ENCODE measurements around the gene ITPR2.

The ITPR2 gene

DNA sequence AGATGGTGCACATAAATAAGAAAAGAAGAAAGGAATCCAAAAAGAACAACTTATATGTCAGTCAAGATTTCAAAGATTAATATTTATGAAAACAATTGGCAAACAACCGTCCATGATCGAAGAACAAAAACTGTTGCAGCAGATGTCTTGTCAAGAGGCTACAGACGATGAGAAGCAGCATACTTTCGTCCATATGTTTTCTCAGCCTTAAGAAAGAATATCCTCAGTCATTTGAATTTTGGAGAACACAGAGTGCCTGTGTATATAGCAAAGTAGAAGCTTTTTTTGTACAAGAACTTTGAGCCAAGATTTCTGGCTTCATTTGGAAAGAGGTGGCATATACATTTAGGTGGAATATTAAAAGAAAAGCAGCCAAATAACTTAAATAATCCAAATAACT lies 297.2 kb downstream of the ITPR2 start:
- H3K4me3 Mint-ChIP-seq: no peak overlapping the region
- no peaks in the 10 kb centered on the region for H3K9me3 Mint-ChIP-seq
- H3K4me1 Mint-ChIP-seq: no peaks in the 10 kb centered on the region
- no peaks in the 10 kb centered on the region for H3K27me3 Mint-ChIP-seq (ENCODE audit: low read depth)
- H3K36me3 Mint-ChIP-seq (ENCODE audit: low read depth): no peaks in the 10 kb centered on the region
- no peak overlapping the region for H3K27ac Mint-ChIP-seq
- TF ChIP-seq, protein P1, sequence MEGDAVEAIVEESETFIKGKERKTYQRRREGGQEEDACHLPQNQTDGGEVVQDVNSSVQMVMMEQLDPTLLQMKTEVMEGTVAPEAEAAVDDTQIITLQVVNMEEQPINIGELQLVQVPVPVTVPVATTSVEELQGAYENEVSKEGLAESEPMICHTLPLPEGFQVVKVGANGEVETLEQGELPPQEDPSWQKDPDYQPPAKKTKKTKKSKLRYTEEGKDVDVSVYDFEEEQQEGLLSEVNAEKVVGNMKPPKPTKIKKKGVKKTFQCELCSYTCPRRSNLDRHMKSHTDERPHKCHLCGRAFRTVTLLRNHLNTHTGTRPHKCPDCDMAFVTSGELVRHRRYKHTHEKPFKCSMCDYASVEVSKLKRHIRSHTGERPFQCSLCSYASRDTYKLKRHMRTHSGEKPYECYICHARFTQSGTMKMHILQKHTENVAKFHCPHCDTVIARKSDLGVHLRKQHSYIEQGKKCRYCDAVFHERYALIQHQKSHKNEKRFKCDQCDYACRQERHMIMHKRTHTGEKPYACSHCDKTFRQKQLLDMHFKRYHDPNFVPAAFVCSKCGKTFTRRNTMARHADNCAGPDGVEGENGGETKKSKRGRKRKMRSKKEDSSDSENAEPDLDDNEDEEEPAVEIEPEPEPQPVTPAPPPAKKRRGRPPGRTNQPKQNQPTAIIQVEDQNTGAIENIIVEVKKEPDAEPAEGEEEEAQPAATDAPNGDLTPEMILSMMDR (IDR thresholded peaks at IDR 0.05; ENCODE audit: unreplicated experiment in 3 of 3): no peak

DNA sequence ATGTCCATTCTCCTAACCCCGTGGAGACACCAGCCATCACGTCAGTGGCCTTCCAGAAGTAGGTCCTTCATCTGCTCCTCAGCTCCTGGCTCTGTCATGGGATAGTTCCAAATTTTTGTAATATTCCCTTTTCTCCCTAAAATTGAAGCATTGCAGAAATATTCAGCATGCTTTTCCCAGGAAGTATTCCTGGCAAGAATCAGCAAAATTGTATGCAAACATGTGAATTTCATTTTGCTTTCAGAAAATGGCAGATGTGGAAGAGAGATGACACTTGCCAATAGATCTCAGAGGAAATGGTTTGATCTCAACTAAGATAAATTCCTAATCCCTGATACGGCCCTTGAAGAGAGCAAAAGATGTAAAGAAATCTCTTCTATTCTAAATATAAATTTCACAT lies 298.9 kb downstream of the ITPR2 start:
- Mint-ChIP-seq H3K4me3 (no peak overlapping the region), H3K4me1 (peaks cover under 1% of the 10 kb centered on the region), H3K27ac (no peak overlapping the region), H3K27me3 (ENCODE audit: low read depth) (no peaks in the 10 kb centered on the region), H3K9me3 (no peaks in the 10 kb centered on the region), H3K36me3 (ENCODE audit: low read depth) (no peaks in the 10 kb centered on the region)
- TF ChIP-seq, protein P1 (IDR thresholded peaks at IDR 0.05; ENCODE audit: unreplicated experiment in 3 of 3): no peak

DNA sequence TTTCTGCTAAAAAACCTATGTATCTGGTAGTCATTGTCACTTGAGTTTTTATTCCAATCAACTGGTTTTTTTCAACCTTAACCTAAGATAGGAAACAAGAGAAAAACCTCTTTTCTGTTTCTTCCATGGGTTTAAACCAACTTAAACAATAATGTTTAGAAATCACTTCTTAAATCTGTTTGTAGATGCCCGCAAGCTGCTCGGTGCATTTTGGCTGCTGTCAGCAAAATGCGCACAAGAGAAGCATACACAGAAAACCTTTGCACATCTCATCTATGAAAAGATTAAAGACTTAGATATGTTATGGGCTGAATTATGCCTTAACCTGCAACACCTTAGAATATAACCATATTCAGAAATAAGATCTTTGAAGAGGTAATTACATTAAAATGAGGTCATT lies 299.8 kb downstream of the ITPR2 start:
- Mint-ChIP-seq H3K27ac (no peak overlapping the region), H3K36me3 (ENCODE audit: low read depth) (no peaks in the 10 kb centered on the region), H3K9me3 (no peaks in the 10 kb centered on the region), H3K4me3 (no peak overlapping the region), H3K4me1 (peaks cover 5% of the 10 kb centered on the region), H3K27me3 (ENCODE audit: low read depth) (no peaks in the 10 kb centered on the region)
- TF ChIP-seq, protein P1 (IDR thresholded peaks at IDR 0.05; ENCODE audit: unreplicated experiment in 3 of 3): no peak

DNA sequence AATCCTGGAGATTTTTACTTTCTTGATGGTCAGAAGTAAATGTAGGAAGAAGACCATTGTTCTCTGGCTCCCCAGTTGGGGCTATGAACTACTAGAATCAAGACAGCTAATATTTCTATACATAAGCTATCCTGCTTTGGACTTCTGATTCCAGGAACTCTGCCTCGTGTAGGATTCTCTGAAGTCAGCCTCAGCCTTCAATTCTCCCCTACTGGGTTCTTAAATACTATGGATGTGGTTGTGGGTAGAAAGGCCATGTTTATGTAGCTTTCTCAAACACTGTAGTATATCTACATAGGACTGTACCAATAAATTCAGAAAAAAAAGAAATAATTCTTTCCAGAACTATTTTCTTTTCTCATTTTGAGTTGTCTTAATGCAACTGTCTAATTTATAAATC lies 302.5 kb downstream of the ITPR2 start:
- Mint-ChIP-seq H3K27me3 (ENCODE audit: low read depth) (no peaks in the 10 kb centered on the region), H3K4me3 (no peak overlapping the region), H3K27ac (no peak overlapping the region), H3K9me3 (peaks cover 5% of the 10 kb centered on the region), H3K4me1 (peaks cover 5% of the 10 kb centered on the region), H3K36me3 (ENCODE audit: low read depth) (peaks cover 9% of the 10 kb centered on the region)
- TF ChIP-seq, protein P1 (IDR thresholded peaks at IDR 0.05; ENCODE audit: unreplicated experiment in 3 of 3): no peak

DNA sequence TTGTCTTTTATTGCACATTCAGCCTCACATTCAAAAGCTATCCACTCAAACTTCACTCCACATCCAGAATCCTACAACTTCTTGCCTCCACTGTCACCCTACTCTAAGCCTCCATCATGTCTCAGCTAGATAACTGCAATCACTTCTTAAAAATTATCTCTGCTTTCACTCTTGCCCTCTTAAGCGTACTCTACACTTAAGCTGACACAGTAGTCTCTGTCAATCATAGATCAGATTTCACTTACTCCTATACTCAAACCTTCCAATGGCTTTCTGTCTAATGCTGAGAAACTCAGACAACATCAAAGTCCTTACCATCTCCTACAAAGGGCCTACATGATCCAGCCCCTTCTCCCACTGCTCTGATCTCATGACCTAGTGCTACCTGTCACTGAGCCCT lies 304.1 kb downstream of the ITPR2 start:
- peaks cover 9% of the 10 kb centered on the region for H3K9me3 Mint-ChIP-seq
- TF ChIP-seq, protein P1 (IDR thresholded peaks at IDR 0.05; ENCODE audit: unreplicated experiment in 3 of 3): no peak
- no peak overlapping the region for H3K4me3 Mint-ChIP-seq
- H3K27ac Mint-ChIP-seq: no peak overlapping the region
- peaks cover 5% of the 10 kb centered on the region for H3K4me1 Mint-ChIP-seq
- H3K27me3 Mint-ChIP-seq (ENCODE audit: low read depth): no peaks in the 10 kb centered on the region
- H3K36me3 Mint-ChIP-seq (ENCODE audit: low read depth): peaks cover 10% of the 10 kb centered on the region

DNA sequence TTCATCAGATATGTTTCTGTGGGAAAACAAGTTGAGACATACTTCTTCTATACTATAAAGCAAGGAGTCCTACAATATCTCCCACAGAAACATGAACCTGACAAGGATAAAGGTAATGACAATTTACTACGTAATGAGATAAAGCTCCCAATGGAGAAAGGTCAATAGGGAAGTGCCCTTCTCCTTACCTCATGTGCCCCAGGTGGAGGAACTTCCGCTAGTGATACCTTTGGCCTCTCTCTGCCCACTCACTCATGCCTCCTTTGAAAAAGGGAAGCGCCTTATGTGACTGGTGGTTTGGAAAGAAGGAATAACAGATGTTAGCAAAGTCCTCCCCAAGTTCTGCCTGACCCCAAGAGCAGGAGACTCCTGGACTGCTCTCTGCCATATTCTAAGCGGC lies 305.3 kb downstream of the ITPR2 start:
- no peak overlapping the region for H3K4me3 Mint-ChIP-seq
- H3K9me3 Mint-ChIP-seq: peaks cover 14% of the 10 kb centered on the region
- TF ChIP-seq, protein P1 (IDR thresholded peaks at IDR 0.05; ENCODE audit: unreplicated experiment in 3 of 3): no peak
- H3K27me3 Mint-ChIP-seq (ENCODE audit: low read depth): no peaks in the 10 kb centered on the region
- no peak overlapping the region for H3K27ac Mint-ChIP-seq
- H3K36me3 Mint-ChIP-seq (ENCODE audit: low read depth): peaks cover 12% of the 10 kb centered on the region
- peaks cover 5% of the 10 kb centered on the region for H3K4me1 Mint-ChIP-seq

Measured in nephron (organoid).